ENCODE data around the gene GAB4.
"Not testable (repeated sequence)": the region's sequence is repeated elsewhere in the genome, so short reads cannot be mapped to it uniquely, and the experiment has no call there.

The GAB4 gene

DNA sequence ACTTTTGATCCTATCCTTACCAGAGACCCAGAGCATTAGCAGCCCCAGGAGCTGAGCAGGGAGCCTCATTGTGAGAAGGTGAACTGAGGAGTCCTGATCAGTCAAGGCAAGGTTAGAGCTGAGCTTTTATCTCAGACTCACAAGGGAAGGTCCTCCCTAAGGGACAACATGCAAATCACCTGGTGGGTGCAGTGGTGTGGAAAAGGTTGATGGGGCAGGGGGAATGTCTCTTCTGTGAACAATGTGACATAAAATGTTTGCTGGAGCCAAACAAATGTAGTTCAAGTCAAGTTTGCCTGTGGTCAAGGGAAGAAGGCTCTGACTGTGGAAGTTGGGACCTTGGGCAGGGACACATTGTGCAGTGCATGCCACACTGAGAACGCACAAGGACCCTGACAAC lies 93.1 kb downstream of the GAB4 start:
- DNase-seq (ENCODE audit: extremely low read depth in 1 of 2, low read depth in 1 of 2), result not testable (repeated sequence)

DNA sequence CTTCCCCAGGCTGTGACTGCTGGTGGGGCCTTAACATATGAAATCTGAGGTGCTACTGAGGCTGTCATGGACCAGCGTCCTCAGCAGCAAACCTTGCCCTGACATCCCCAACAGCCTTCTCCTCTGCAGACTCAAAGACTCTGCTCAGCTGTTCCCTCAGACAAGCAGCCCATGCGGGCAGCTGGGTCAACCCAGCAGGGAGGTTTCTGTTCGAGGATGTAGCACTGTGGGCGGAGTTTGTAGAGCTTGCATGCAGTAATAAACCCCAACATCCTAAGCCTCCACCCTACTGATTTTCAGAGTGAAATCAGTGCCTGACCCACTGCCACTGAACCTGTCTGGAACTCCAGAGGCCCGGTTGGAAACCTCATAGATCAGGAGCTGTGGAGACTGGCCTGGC lies 94.0 kb downstream of the GAB4 start:
- no peak for DNase-seq (ENCODE audit: extremely low read depth in 1 of 2, low read depth in 1 of 2)

DNA sequence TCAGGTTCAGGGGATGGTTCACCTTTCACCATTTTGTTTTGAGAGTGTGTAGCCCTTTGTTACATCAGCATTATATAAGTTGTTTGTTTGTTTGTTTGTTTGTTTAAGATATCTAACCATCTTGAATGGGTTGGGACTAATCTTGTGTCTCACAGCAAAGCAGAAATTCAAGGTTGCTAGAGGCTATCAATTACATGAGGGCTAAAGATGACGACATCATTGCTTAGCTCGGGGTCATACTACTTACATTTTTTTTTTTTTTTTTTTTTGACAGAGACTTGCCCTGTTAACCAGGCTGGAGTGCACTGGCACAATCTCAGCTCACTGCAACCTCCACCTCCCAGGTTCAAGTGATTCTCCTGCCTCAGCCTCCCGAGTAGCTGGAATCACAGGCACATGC lies 95.7 kb downstream of the GAB4 start:
- DNase-seq (ENCODE audit: extremely low read depth in 1 of 2, low read depth in 1 of 2), result no peak
